SU-DHL-6 (cell line): Measurements from ENCODE around the gene ZBTB45.

Source experiments
- H2AFZ ChIP-seq: fragments of 200-600 bp; sonication (generic); 2 replicates; pipeline ENCODE4 v1.6.1; 2014; ENCODE audit warnings: low read depth, mild to moderate bottlenecking, moderate library complexity, mixed read lengths, antibody characterized with exemption, low read length; ENCODE audit not compliant: severe bottlenecking
- H3F3A ChIP-seq: fragments of 200-600 bp; shearing (Covaris generic); 2 replicates; pipeline ENCODE4 v1.6.0; 2016; ENCODE audit warnings: antibody characterized with exemption, mild to moderate bottlenecking; ENCODE audit not compliant: insufficient read depth
- H3K27ac ChIP-seq: fragments of 200-600 bp; sonication (generic); 2 replicates; pipeline ENCODE4 v1.5.1; 2016; ENCODE audit warnings: low read depth, mild to moderate bottlenecking, low read length, moderate library complexity, mixed read lengths
- H3K27me3 ChIP-seq: fragments of 200-600 bp; sonication (generic), shearing (Covaris generic); 2 replicates; pipeline ENCODE4 v1.6.0; 2014; ENCODE audit warnings: mild to moderate bottlenecking, low read length
- H3K36me3 ChIP-seq: fragments of 200-600 bp; sonication (generic); 2 replicates; pipeline ENCODE4 v1.6.1; 2014; ENCODE audit warnings: mild to moderate bottlenecking, low read length, mixed read lengths
- H3K4me2 ChIP-seq: fragments of 300-600, 200-600 bp; shearing (Covaris generic), sonication (generic); 2 replicates; pipeline ENCODE4 v1.6.0; 2014; ENCODE audit warnings: low read length, low read depth, mild to moderate bottlenecking; ENCODE audit not compliant: poor library complexity, severe bottlenecking
- H3K4me3 ChIP-seq: fragments of 200-600 bp; sonication (generic); 2 replicates; pipeline ENCODE4 v1.5.1; 2014; ENCODE audit warnings: antibody characterized with exemption, low read length, mild to moderate bottlenecking, mixed read lengths; ENCODE audit not compliant: insufficient read depth, poor library complexity, severe bottlenecking
- H3K79me2 ChIP-seq: fragments of 200-600 bp; sonication (generic); 2 replicates; pipeline ENCODE4 v1.6.1; 2014; ENCODE audit warnings: mild to moderate bottlenecking, low read length, moderate library complexity; ENCODE audit not compliant: insufficient read depth
- H3K9ac ChIP-seq: fragments of 200-600 bp; sonication (generic); 2 replicates; pipeline ENCODE4 v1.7.0; 2014; ENCODE audit warnings: mild to moderate bottlenecking, low read length
- H3K9me2 ChIP-seq: fragments of 200-600 bp; sonication (generic); replicated peaks from 2 replicates; pipeline ENCODE4 v1.6.1; 2014; ENCODE audit warnings: low read length; ENCODE audit not compliant: insufficient read depth
- H3K9me3 ChIP-seq: fragments of 200-600 bp; sonication (generic); 2 replicates; pipeline ENCODE4 v1.6.1; 2014; ENCODE audit warnings: low read length, mixed read lengths; ENCODE audit not compliant: insufficient read depth
- H4K20me1 ChIP-seq: fragments of 200-600 bp; sonication (generic); 2 replicates; pipeline ENCODE4 v1.6.1; 2014; ENCODE audit warnings: low read depth, mild to moderate bottlenecking, antibody characterized with exemption, low read length, moderate library complexity, mixed read lengths
- CTCF ChIP-seq: fragments of 200-600 bp; sonication (generic); IDR thresholded peaks from one replicate; pipeline ENCODE4 v1.5.1; 2017; ENCODE audit warnings: antibody characterized with exemption, mild to moderate bottlenecking, low read length, moderate library complexity; ENCODE audit not compliant: insufficient read depth, poor library complexity, severe bottlenecking
- EZH2phosphoT487 ChIP-seq: fragments of 200-600 bp; sonication (generic), shearing (Covaris generic); conservative IDR thresholded peaks from 2 replicates; pipeline ENCODE4 v1.6.1; 2018; ENCODE audit warnings: mild to moderate bottlenecking, antibody characterized with exemption, low read length, moderate library complexity, mixed read lengths

Gene ZBTB45

DNA sequence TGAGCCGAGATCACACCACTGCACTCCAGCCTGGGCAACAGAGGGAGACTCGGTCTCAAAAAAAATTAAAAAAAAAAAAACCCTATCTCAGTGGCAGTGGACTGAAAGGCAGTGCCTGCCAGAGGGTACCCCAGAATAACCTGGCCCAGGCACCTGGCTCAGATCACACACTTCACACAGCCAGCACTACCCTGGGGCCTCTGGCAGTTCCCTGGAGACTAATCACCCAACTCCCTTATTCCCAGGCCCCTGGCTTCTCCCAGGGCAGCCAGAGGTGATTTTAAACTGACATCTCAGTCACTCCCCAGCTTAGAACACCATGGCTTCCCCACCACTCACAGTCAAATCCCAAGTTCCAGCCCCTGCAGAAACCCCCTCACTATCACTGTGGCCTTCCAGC, 4.4 kb downstream of the ZBTB45 start:
- H3K9me3 ChIP-seq: no peaks in the 10 kb centered on the region
- H3K4me2 ChIP-seq: peak overlapping the region; percentile 4
- no peaks in the 10 kb centered on the region for H3K9me2 ChIP-seq
- H2AFZ ChIP-seq: no peak overlapping the region
- peak overlapping the region; percentile 30; the same call in 1 of the 2 replicates for H3K27ac ChIP-seq
- H3F3A ChIP-seq: peaks cover 13% of the 10 kb centered on the region
- no peak for TF ChIP-seq CTCF
- TF ChIP-seq EZH2phosphoT487: no peak
- H3K9ac ChIP-seq: peak overlapping the region; percentile 97
- no peaks in the 10 kb centered on the region for H3K36me3 ChIP-seq
- no peaks in the 10 kb centered on the region for H4K20me1 ChIP-seq
- H3K79me2 ChIP-seq: peaks cover 15% of the 10 kb centered on the region
- no peaks in the 10 kb centered on the region for H3K27me3 ChIP-seq
- no peak overlapping the region for H3K4me3 ChIP-seq

DNA sequence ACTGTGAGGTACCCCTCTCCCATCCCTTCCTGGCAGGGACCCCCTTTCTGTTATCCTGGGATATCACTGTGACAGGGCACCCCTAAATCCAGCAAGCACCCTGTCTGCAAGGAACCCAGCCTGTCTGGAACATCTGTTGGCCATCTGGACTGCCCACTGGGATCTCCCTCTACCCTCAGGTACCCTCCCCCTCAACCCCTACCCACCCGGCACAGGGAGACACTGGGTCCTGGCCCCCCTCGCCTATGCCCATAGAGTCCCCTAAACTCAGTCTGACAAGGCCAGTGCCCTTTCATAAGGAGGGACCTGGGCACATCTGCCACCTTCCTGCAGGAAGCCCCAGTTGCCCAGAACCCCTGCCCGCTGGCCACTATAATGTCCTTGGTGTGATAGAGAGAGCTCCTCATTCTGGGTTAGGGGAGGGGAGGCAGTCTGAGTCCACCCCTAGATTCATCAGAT, 5.0 kb downstream of the ZBTB45 start:
- H3K9ac ChIP-seq: peak overlapping the region; percentile 97
- TF ChIP-seq CTCF (no peak), EZH2phosphoT487 (no peak)
- H2AFZ ChIP-seq: no peak overlapping the region
- H3K27ac ChIP-seq: peak overlapping the region; percentile 64
- no peaks in the 10 kb centered on the region for H3K27me3 ChIP-seq
- H3K4me3 ChIP-seq: peak overlapping the region; percentile 84
- H3K36me3 ChIP-seq: no peaks in the 10 kb centered on the region
- no peaks in the 10 kb centered on the region for H3K9me2 ChIP-seq
- H3K4me2 ChIP-seq: peak overlapping the region; percentile 96
- peaks cover 15% of the 10 kb centered on the region for H3K79me2 ChIP-seq
- no peaks in the 10 kb centered on the region for H3K9me3 ChIP-seq
- H3F3A ChIP-seq: peaks cover 6% of the 10 kb centered on the region
- H4K20me1 ChIP-seq: no peaks in the 10 kb centered on the region

DNA sequence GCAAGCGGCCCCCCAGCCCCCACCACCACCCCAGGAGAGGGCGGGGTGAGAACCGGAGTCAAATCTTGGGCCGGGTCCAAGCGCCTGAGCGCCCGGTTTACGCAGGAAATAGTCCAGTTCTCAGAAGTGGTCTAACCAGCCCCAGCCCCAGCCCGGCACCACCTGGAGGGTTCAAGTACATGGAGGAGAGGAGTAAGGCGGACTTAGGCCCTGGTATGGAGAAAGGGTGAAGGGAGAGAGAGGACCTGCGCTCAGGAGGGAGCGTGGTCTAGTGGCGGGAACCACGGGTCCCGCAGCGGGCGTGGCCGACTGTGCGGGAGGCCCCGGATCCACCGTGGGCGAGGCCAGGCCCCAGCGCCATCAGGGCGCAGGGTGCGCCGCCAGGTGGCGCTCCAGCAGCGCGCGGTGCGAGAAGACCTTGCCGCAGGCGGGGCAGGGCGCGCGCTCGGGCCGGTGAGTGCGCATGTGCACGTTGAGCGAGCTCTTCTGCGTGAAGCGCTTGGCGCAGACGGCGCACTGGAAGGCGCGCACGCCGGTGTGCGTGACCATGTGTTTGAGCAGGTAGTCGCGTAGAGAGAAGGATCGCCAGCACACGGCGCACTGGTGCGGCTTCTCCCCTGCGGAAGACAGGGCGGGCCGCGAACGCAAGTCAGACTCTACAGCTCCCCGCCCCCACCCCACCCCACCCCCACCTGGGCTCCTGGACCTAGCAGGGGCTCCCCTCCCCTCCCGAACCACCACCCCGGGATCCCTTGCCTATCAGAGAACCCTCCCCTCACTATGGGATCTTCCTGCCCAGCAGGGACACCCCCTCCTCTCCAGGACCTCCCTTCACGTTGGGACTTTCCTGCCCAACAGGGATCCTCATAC, 5.7 kb downstream of the ZBTB45 start:
- H3K4me3 ChIP-seq: peak overlapping the region; percentile 84
- no peaks in the 10 kb centered on the region for H3K36me3 ChIP-seq
- H3K27ac ChIP-seq: peak overlapping the region; percentile 64
- H3F3A ChIP-seq: peaks cover 5% of the 10 kb centered on the region; the same call in 1 of the 2 replicates
- peaks cover 15% of the 10 kb centered on the region for H3K79me2 ChIP-seq
- H4K20me1 ChIP-seq: no peaks in the 10 kb centered on the region
- H3K27me3 ChIP-seq: no peaks in the 10 kb centered on the region
- no peaks in the 10 kb centered on the region for H3K9me2 ChIP-seq
- H3K9ac ChIP-seq: peak overlapping the region; percentile 97
- H3K4me2 ChIP-seq: peak overlapping the region; percentile 96
- TF ChIP-seq CTCF (peak; percentile 95), EZH2phosphoT487 (no peak)
- H3K9me3 ChIP-seq: no peaks in the 10 kb centered on the region
- peak overlapping the region; percentile 78 for H2AFZ ChIP-seq
